ENCODE measurements around the gene SLC34A3.

Gene SLC34A3

GRCh38 chr9:137195525-137196220, 35.0 kb upstream of the SLC34A3 start:
- no peak for DNase-seq (ENCODE audit: low spot score)

DNA sequence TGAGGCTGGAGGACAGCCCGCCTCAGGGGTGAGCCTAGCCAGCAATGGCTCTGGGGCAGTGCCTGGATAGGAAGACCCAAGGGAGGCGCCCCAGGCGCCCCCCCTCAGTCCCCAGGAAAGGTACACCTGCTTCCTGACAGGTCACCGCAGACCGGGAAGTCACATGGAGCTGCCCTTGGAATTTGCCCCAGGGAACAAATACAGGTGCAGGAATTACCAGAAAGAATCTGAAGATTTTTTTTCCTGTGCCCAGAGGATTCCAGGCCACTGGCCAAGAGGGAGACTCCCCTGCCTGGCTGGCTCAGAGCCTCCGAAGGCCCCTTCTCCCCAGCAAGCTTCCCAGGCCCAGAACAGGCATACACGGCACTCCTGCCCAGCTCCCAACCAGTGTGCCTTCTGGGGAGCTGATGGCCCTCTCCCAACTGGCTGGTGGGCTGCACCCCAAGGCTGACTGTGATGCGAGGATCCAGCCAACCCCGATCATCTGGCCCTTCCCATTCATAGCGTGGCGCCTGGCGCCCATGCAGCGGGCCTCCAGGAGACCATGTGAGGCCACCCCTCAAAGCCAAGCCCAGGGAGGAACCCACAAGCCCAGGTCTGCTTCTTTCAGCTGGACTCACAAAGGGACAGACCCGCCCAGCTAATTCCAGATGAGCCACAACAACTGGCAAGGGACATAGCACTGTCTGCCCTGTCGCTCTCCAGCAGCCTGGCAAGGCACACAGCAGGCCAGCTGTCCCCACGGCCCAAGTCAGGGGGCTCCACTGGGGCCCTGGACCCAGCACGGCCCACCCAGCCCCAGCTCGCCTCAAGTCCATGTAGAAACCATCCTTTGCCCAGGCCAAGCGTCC, 32.4 kb upstream of the SLC34A3 start:
- DNase-seq (ENCODE audit: low spot score): no peak

DNA sequence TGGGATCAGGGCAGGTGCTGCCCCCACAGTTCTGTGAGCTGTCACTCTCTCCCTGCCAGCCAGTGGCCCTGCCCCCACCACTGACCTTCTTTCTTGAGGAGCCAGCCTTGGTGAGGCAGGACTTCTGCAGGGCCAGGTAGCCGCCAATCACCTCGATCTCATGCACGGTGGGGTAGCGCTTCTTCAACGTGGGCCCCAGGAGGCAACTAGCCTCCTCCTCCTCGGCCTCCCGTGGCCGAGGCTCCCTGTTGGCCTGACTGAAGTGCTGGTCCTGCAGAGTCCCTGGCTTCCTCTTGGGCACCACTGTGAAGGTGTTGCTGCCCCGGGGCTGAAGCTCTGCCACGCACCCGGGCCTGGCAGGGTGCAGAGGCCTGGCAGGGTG, 31.8 kb upstream of the SLC34A3 start:
- no peak for DNase-seq (ENCODE audit: low spot score)

GRCh38 chr9:137199411-137200121, 31.1 kb upstream of the SLC34A3 start:
- no peak for DNase-seq (ENCODE audit: low spot score)

DNA sequence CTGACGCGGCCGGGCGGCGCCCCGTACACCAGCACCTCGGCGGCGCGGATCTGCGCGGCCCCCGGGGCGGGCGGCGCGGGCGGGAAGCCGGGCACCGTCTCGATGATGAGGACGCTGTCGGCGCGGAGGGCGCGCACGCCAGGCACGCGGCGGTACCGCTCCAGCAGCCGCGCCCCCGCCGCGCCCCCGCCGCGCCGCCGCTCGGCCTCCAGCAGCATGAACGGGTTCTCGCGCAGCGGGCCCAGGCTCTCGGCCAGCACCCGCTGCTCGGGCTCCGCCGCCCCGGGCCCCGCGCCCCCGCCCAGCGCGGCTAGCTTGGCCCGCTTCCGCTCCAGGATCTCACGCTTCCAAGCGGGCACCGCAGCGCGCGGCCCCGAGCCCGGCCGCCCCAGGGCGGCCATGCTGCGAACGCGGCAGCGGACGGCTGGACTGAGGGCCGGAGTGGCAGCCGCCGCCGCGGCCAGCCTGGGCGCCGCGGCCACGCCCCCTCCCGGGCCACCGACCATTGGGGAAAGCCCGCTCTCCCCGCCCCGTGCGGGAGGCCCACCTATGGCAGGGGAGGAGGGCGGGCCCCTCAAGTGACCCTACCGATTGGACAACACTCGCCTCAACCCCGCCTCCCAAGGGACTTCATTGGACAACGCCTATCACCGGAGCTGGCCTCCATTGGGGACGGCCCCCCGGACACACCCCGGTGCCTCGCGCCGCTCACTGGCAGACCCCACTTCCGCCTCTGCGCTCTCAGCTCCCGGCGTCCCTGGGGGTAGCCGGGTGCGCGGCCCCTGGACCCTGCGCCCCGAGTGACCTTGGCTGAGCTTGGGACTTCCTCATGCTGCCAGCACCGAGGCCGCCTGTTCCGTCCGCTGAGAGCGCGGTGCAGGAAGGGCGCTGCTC, 30.1 kb upstream of the SLC34A3 start, which contains the start of gene TPRN:
Gene TPRN (minus strand): TSS at position 431 of the 894 bp plus-strand sequence. CDS start 30 bp downstream, at position 401.
- peak; percentile 100 for DNase-seq (ENCODE audit: low spot score)

DNA sequence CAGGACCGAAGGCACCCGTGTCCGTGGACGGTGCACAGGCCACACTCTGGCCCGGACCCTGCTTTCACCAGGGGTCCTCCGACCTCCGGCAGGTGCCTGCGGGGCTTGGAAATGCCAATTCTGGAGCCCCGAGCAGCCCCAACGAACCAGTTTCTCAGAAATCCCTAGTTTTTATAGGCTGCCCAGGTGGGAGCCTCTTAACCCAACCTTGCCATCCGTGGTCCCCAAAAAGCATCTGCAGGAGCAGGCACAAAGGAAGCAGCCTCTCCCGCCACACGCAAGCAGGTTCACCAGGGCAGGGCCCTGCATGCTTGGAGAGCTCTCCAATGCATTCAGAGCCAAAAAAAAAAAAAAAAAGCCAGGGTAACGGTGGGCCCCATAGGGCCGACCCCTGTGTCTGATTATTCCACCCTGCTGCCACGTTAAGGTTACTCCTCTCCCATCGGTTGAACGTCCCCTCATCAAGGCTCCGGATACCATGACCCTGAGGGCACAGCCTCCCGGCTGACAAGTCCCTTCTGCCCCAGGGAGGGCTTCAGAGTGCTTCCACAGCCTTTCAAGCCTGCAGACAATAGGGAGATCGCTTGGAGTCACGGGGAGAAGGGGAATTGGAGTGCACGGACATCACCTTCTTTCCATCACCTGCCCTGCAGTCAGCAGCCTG, 29.4 kb upstream of the SLC34A3 start:
- no peak for DNase-seq (ENCODE audit: low spot score)

- DNase-seq (ENCODE audit: low spot score): no peak
Measured at GRCh38 chr9:137202966-137203365, 27.7 kb upstream of the SLC34A3 start.

- DNase-seq (ENCODE audit: low spot score): no peak
Measured at GRCh38 chr9:137204731-137205125, 26.0 kb upstream of the SLC34A3 start.

DNA sequence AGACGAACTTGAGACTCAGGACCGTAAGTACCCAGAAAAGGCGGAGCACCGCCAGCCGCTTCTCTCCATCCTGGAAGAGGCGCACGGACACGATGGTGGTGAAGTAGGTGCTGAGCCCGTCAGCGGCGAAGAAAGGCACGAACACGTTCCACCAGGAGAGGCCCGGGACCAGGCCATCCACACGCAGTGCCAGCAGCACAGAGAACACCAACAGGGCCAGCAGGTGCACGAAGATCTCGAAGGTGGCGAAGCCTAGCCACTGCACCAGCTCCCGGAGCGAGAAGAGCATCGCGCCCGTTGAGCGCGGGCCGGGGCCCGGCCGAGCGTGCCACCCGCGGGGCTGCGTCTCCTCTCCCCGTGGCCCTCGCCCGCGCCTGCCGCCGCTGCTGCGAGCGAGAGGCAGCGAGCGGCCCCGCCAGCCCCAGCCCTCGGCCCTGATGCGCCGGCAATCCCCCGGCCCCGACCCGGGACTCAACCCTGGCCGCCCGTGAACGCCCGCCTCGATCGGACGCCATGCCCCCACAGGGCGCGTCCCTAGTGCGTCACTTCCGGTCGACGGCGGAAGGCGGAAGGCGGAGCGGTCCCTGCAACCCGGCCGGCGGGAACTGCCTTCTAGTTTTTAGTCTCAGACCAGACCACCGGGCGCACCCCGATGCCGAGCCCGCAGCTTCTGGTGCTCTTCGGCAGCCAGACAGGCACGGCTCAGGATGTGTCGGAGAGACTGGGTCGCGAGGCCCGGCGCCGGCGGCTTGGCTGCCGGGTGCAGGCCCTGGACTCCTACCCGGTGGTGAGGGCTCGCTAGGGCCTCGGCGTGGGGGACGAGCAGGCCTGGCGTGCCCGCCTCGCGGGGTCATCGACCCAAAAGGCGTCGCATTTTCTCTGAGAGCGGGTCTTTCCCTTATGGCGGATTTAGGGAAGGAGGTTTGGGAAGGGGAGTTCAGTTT, 25.3 kb upstream of the SLC34A3 start, which contains the start of the genes NDOR1 and TMEM203:
Gene NDOR1 (plus strand): TSS at position 575 of the 944 bp plus-strand sequence. CDS start 78 bp downstream, at position 653.
Gene TMEM203 (minus strand): TSS at position 523 of the 944 bp plus-strand sequence. CDS start 234 bp downstream, at position 289.
- DNase-seq (ENCODE audit: low spot score): peak; percentile 94

- no peak for DNase-seq (ENCODE audit: low spot score)
Measured at GRCh38 chr9:137206602-137207001, 24.1 kb upstream of the SLC34A3 start.

DNA sequence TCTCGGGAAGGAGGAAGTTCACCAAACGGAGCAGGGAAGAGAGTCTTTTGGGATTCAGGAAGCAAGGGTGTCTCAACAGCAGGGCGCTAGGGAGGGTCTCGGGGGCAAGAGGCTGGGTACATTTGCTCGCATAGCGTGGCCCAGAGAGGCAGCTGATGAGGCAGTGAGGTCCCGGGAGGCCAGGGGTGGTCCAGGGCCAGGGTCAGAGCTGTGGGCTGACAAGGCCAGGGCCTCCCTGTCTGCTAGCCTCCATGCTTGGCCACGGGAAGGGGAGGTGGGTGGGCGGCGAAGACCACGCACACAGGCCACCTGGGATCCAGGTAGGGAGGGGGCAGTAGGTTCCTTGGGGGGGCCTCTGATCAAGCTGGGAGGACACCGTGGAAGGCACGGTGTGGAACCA, 19.2 kb upstream of the SLC34A3 start:
- no peak for DNase-seq (ENCODE audit: low spot score)

DNA sequence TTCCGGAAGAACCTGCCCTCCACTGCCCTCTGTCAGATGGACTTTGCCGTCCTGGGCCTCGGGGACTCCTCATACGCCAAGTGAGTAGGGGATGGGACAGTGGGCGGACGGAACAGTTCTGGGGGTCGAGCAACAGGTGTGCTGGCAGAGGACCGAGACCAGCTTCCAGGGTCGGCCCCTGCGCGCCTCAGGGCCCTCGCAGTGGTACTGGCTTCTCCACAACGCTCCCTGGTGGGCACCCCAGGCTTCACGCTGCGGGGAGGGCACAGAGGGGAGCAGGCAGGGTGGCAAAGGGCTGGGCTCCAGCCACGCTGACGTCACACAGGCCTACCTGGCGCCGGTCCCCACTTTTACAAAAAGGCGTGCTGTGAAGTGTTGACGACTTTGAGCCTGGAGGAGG, 18.2 kb upstream of the SLC34A3 start:
- DNase-seq (ENCODE audit: low spot score): no peak

GRCh38 chr9:137213160-137214060, 17.3 kb upstream of the SLC34A3 start:
- no peak for DNase-seq (ENCODE audit: low spot score)

GRCh38 chr9:137214620-137215019, 16.1 kb upstream of the SLC34A3 start:
- no peak for DNase-seq (ENCODE audit: low spot score)

GRCh38 chr9:137215196-137215986, 15.3 kb upstream of the SLC34A3 start:
- no peak for DNase-seq (ENCODE audit: low spot score)

DNA sequence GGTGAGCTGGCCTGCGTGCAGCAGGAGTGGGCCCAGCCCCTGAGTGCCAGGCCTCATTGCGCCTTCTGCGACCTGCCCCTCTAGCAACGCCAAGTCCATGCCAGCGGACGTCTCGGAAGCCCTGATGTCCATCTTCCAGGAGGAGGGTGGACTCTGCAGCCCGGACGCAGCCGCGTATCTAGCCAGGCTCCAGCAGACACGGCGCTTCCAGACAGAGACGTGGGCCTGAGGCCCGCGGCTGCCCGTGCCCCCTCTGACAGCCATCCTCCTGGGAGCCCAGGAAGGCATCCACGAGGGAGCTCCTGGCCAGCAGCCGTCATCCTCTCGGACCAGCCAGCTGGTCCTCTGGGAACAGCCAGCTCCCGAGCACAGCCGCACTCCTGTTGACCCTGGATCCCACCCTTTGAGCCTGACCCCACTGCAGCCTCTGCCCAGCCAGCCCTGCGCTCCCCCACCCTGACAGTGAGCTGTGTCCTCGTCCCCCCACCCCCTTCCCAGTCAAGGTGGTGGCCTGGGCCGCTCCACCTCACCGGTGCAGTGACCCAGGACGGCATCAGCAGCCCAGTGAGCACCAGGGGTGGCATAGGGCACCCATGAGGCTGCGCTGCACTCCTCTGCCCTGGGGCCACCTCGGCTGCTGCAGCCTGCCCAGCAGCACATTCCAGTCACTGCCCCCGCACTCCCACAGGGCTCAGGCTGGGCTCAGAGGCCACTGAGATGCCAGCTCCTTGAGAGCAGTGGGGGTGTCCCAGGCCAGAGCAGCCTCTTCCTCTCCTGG, 14.3 kb upstream of the SLC34A3 start:
- no peak for DNase-seq (ENCODE audit: low spot score)
